ENCODE measurements around the gene ATP2B2.

GRCh38 chr3:10315101-10315500 is 190.3 kb downstream of the ATP2B2 start:
- TF ChIP-seq POLR2A (IDR thresholded peaks at IDR 0.05; ENCODE audit: borderline replicate concordance, extremely low read depth, insufficient read depth, insufficient read length) (no peak), FOSL1 (IDR thresholded peaks at IDR 0.05; ENCODE audit: low read depth) (no peak), CTCF (IDR thresholded peaks at IDR 0.05 in 2 of 3, conservative IDR thresholded peaks at IDR 0.05 in 1 of 3; ENCODE audit: borderline replicate concordance in 1 of 3, insufficient read depth in 1 of 3, low read depth in 2 of 3, low read length in 2 of 3) (no peak), POLR2AphosphoS5 (IDR thresholded peaks at IDR 0.05; ENCODE audit: low read depth, low read length) (no peak), EZH2 (IDR thresholded peaks at IDR 0.05) (no peak), EZH2phosphoT487 (IDR thresholded peaks at IDR 0.05; ENCODE audit: borderline replicate concordance) (no peak), RAD21 (IDR thresholded peaks at IDR 0.05; ENCODE audit: low read depth) (no peak)

Data from HCT116 (cell line).